MM.1S (cell line): ENCODE results near the gene CCDC126.

ENCODE experiments used
- EZH2phosphoT487 ChIP-seq: fragments of 300-600 bp; sonication (generic); IDR thresholded peaks from 2 replicates; pipeline ENCODE4 v1.6.1; 2018; ENCODE audit warnings: antibody characterized with exemption, low read length
- TF ChIP-seq, protein P1 (sequence below): fragments of 300-600 bp; sonication (generic); IDR thresholded peaks from 2 replicates; pipeline ENCODE4 v1.5.1; 2016; ENCODE audit warnings: antibody characterized with exemption, low read length, mixed read lengths

DNA sequence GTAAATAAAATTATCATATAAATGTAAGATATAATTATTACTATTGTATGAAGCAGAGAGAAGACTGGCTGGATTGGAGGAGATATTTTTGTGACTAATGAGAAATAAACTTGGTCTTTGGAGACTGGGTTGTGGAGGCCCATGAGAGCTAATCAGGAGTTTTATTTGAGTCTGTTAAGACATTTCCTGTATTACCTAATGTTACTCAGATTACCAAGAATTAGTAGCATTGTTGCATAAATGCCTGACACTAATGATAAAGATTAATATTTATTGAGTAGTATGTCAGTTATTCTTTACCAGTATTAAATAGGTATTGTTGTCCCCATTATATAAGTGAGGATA is 7.1 kb downstream of the CCDC126 start:
- TF ChIP-seq, protein P1, sequence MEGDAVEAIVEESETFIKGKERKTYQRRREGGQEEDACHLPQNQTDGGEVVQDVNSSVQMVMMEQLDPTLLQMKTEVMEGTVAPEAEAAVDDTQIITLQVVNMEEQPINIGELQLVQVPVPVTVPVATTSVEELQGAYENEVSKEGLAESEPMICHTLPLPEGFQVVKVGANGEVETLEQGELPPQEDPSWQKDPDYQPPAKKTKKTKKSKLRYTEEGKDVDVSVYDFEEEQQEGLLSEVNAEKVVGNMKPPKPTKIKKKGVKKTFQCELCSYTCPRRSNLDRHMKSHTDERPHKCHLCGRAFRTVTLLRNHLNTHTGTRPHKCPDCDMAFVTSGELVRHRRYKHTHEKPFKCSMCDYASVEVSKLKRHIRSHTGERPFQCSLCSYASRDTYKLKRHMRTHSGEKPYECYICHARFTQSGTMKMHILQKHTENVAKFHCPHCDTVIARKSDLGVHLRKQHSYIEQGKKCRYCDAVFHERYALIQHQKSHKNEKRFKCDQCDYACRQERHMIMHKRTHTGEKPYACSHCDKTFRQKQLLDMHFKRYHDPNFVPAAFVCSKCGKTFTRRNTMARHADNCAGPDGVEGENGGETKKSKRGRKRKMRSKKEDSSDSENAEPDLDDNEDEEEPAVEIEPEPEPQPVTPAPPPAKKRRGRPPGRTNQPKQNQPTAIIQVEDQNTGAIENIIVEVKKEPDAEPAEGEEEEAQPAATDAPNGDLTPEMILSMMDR, result no peak
- TF ChIP-seq EZH2phosphoT487, result no peak
